Measurements from ENCODE around the gene TMEM107.

Gene TMEM107

DNA sequence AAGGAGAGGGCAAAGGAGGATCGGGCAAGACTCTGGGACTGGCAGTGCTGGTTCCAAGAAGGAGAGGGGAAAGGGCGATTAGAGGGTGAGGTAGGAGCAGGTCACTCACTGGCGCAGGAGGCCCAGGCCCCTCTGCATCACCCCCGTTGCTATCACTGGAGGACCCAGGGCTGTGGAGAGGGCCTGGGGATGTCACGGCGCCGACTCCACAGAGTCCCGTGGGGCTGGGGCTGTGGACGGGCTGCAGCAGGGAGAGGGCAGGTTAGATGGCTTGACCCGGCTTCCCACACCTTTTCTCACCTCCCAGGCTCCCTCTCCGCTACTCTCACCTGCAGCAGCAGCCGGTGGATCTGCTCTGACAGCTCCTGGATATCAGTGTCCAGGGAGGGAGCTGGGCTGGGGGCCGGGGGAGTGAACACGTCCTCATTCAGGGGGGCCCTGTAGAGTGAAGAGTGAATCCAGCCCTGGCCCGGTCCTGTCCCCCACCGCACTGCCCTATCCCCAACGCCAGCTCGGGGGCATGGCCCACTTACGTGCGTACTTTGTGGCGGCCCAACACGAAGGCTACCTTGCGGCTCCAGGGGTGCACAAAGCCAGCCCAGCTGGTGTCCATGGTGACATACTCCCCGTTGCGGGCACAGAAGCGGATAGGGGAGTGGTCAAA, 28.9 kb downstream of the TMEM107 start:
- TF ChIP-seq, protein P1, sequence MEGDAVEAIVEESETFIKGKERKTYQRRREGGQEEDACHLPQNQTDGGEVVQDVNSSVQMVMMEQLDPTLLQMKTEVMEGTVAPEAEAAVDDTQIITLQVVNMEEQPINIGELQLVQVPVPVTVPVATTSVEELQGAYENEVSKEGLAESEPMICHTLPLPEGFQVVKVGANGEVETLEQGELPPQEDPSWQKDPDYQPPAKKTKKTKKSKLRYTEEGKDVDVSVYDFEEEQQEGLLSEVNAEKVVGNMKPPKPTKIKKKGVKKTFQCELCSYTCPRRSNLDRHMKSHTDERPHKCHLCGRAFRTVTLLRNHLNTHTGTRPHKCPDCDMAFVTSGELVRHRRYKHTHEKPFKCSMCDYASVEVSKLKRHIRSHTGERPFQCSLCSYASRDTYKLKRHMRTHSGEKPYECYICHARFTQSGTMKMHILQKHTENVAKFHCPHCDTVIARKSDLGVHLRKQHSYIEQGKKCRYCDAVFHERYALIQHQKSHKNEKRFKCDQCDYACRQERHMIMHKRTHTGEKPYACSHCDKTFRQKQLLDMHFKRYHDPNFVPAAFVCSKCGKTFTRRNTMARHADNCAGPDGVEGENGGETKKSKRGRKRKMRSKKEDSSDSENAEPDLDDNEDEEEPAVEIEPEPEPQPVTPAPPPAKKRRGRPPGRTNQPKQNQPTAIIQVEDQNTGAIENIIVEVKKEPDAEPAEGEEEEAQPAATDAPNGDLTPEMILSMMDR (conservative IDR thresholded peaks at IDR 0.05; ENCODE audit: control insufficient read depth, insufficient read depth, low read depth, low read length): no peak
- no peak for DNase-seq (ENCODE audit: low read depth)
- no peak overlapping the region for H3K4me3 ChIP-seq (ENCODE audit: control insufficient read depth, low read depth, low read length)

DNA sequence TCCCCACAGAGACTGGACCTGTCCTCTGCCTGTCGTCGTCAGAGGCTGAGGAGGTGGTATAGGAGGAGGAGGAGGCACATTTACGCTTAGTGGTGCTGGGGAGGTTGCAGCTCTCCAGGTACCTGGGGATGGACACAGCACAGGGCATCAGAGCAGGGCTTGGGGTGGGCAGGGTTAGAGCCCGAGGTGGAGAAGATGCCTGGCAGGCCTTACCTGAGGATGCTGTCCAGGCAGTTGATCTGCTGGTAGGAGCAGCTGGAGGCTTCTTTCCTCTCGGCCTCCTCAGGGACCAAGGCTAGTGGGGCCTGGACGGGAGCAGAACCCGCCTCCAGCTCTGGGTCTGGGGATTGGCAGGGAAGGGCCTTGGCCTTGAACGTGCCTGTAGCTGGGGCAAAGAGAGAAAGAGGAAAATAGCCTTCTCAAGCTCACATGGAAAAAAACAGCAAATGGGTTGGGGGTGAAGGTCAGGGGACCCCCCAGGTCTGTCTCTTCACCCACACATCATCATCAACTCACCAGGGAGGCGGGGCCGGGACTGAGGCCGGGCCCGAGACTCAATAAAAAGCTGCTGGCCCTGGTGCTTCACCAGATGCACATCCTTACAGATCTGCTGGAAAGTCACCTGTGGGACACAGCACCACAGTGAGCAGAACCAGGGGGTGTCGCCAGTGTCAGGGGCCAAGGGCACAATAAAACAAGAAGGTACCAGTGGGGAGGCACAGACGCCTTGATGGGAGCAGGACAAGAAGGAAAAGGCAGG, 29.6 kb downstream of the TMEM107 start:
- H3K4me3 ChIP-seq (ENCODE audit: control insufficient read depth, low read depth, low read length): no peak overlapping the region
- TF ChIP-seq, protein P1 (conservative IDR thresholded peaks at IDR 0.05; ENCODE audit: control insufficient read depth, insufficient read depth, low read depth, low read length): no peak
- DNase-seq (ENCODE audit: low read depth): no peak

DNA sequence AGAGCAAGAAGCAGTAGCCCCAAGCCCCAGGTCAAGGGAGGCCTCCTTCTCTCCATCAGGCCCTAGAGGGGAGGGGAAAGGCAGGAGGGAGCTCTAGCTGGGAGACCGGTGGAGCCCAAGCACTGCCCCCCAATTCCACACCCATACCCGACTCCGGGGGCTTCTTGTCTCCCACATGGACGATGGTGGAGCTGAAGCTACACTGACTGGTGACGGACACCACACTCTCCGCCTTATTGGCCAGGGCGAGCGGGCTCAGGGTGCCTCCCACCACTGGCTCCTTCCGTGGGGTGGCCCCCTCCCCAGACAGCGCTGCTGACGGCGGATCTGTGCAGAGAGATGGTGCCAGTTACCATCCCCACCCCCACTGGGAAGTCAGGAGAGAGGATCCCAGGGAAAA, 30.4 kb downstream of the TMEM107 start:
- TF ChIP-seq, protein P1 (conservative IDR thresholded peaks at IDR 0.05; ENCODE audit: control insufficient read depth, insufficient read depth, low read depth, low read length): no peak
- no peak overlapping the region for H3K4me3 ChIP-seq (ENCODE audit: control insufficient read depth, low read depth, low read length)
- no peak for DNase-seq (ENCODE audit: low read depth)

DNA sequence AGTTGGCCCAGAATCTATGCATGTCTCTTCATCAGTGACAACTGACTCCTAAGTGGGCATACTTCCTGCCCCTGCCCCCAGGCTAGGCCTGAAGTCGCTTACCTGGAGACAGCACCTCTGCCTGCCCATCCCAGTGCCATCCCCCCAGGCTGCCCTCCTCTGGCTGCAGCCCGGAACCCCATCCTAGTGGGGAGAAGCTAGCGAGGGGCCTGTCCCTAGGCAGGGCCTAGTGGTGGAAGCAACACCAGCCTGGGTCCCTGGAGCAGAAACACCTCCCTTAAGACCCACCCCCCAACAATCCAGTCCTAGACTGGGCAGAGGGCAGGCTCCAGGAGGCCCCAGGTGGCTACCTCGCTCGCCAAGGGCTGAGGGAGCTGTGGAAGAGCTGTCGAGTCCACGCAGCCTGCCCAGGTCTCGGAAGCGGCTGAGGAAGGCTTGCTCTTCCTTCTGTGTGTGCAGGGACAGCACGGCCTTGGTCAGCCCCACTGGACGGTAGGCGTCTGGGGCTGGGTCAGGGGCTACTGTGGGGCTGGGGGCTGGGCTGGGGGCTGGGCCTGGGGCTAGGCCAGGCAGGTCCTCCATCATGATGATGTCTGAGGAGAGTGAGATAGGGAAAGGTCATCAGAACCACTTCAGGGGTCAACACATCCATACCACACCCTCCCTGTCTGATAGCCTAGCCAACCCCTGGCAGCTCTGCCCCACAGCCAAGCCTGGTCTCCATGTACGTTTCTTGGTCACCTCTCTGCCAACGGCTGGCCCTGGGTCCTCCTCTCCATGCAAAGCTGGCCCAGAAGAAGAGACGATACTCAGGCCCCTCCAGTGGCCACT, 31.6 kb downstream of the TMEM107 start:
- DNase-seq (ENCODE audit: low read depth): no peak
- TF ChIP-seq, protein P1 (conservative IDR thresholded peaks at IDR 0.05; ENCODE audit: control insufficient read depth, insufficient read depth, low read depth, low read length): no peak

DNA sequence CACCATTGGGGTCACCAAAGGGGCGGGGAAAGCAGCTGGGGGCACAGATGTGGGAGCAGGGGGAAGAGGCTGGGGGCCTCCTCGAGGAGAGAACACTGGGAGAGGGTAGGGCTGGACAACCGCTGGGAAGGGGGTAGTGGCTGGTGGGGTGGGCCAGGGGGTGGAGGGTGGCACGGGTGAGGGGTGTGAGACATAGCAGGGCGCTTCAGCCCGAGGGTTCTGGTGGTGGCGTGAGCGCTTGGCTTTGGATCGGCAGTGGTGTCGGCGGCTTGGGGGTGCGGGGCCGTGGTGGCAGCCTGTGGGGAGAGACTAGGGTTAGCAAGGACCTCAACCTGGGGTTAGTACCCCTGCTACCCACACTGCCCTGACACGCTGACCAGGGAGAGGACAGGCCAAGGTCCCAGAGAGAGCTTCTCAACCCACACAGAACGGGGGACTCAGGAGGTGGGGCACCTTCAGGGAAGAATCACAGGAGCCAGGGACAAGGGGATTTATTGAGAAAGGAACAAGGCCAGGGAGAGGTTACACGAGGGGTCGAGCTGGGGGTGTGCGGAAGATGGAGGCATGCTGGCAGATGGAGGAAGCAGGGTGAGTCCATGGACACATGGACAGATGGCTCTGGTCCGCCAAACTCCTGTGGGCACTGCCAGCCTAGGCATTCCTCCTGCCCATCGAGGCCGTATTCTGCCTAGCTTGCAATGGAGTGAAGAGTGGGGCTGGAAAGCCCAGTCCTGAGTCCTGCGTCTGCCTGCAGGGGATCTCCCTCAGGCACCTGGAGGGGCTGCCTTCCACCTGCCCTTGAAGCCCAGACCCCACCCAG, 32.4 kb downstream of the TMEM107 start:
- H3K4me3 ChIP-seq (ENCODE audit: control insufficient read depth, low read depth, low read length): no peak overlapping the region
- TF ChIP-seq, protein P1 (conservative IDR thresholded peaks at IDR 0.05; ENCODE audit: control insufficient read depth, insufficient read depth, low read depth, low read length): no peak
- no peak for DNase-seq (ENCODE audit: low read depth)

More for the DNA sequence above, 31.6 kb downstream of the TMEM107 start:
- H3K4me3 ChIP-seq (ENCODE audit: control insufficient read depth, low read depth, low read length): no peak overlapping the region

Data from fibroblast of mammary gland (primary cell).